COLO829 (cell line): ENCODE data around the gene SCYL2.
A peak's percentile ranks its signal among the peaks of the same experiment; 100 is the strongest.
"Not testable (repeated sequence)": the region's sequence is repeated elsewhere in the genome, so short reads cannot be mapped to it uniquely, and the experiment has no call there.

Experiments
- DNase-seq: peaks from one replicate; pipeline ENCODE4 v3.0.0; 2012; ENCODE audit warnings: low spot score

The SCYL2 gene

DNA sequence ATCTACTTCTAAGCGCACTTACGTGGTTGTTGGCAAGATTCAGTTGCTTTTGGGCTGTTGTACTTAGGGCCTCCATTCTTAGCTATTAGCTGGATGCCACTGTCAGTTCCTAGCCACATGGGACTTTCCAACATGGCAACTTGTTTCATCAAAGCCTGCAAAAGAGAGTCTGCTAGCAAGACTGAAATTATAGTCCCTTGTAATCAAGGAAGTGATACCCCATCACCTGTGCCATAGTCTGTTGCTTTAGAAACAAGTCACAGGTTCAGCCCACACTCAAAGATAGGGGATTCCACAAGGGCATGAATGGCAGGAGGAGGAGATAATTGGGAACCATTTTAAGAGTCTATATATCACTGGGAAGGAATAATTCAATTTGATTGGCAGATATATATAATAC, 62.8 kb downstream of the SCYL2 start:
- no peak for DNase-seq

DNA sequence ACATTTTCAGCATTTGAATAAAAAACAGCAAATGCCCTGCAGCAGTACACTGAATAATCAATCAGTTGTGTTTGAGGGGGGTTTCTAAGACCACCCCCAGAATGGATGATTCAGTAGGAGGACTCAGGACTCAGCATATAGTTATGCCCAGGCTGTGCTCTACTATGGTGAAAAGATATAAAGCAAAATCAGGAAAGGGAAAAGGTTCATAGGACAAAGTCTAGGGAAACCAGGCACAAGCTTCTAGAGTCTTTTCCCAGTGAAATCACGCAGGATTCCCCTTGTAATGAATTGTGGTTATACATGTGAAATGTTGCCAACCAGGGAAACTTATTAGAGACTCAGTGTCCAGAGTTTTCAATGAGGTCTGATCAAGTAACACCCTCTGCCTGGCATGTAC, 64.9 kb downstream of the SCYL2 start:
- DNase-seq: no peak

DNA sequence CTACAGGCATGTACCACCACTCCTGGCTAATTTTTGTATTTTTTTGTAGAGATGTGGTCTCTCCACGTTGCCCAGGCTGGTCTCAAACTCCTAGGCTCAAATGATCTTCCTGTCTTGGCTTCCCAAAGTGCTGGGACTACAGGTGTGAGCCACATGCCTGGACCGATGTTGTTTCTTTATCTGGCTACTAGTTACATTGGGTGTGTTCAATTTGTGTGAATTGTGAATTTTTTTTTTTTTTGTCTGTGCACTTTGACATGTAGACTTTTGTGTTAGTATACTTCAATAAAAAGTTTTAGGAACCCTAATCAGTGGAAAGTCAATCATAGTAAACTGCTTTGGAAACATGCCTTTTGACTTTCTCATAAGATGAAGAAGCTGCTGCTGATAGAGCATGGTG, 65.9 kb downstream of the SCYL2 start:
- no peak for DNase-seq

DNA sequence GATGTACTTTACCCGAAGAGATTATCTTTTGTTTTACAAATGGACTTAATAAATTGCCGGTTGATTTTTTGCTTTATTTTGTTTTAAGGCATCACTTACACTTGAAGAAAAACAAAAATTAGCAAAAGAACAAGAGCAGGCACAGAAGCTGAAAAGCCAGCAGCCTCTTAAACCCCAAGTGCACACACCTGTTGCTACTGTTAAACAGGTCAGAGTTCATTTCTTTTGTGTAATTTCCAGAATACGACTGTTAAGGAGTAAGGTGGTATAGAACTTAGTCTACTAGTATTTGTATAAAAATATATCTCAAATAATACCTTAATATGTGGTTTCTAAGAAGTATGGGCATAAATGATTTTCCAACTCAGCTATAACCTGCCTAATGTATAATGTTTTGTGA, 70.3 kb downstream of the SCYL2 start:
- no peak for DNase-seq

DNA sequence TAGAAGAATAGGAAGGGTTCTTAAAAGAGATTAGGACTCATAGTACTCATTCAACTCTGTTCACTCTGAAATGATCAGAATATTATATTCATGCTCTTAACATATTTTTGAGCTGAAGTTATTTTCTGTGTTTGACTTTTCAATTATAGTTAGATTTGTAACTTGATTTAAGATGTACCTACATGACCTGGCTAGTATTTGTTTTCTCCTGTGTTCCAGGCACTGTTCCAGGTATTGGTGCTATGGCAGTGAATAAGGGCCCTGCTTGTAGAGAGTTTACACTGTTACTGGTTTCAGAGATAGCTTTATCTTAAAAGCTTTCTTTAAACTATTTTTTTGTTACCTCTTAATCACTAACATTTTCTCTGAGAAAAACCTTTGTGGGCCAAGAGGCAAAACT, 70.8 kb downstream of the SCYL2 start:
- no peak for DNase-seq

DNA sequence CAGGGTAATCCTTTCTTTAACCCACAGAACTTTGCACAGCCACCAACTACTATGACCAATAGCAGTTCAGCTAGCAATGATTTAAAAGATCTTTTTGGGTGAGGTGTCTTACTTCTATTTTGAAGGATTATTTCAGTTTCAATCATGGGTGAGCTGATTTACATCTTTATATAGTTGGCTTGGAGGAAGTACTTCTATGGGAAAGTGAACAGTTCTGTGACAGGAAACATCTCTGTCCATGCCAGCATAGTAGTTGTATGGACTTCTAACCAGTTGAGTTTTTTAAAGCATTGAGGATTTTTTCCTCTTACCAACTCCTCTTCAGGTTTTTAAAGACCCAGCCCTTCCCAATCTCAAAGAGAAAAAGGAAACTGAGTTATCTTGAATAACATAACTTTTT, 72.1 kb downstream of the SCYL2 start:
- DNase-seq: no peak

DNA sequence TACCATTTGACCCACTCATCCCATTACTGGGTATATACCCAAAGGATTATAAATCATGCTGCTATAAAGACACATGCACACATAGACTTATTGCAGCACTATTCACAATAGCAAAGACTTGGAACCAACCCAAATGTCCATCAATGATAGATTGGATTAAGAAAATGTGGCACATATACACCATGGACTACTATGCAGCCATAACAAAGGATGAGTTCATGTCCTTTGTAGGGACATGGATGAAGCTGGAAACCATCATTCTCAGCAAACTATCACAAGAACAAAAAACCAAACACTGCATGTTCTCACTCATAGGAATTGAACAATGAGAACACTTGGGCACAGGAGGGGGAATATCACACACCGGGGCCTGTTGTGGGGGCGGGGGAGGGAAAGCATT, 75.9 kb downstream of the SCYL2 start:
- DNase-seq: not testable (repeated sequence)

DNA sequence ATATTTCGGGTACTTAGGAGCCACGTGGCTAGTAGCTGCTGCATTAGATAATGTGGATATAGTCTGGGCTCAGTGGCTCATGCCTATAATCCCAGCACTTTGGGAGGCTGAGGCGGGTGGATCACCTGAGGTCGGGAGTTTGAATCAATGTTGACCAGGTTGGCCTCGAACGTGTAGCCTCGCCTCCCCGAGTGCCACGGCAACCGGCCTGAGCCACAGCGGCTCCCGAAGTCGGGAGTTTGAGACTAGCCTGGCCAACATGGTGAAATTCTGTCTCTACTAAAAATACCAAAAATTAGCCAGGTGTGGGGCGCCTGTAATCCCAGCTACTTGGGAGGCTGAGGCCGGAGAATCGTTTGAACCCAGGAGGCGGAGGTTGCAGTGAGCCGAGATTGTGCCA, 77.4 kb downstream of the SCYL2 start:
- not testable (repeated sequence) for DNase-seq

DNA sequence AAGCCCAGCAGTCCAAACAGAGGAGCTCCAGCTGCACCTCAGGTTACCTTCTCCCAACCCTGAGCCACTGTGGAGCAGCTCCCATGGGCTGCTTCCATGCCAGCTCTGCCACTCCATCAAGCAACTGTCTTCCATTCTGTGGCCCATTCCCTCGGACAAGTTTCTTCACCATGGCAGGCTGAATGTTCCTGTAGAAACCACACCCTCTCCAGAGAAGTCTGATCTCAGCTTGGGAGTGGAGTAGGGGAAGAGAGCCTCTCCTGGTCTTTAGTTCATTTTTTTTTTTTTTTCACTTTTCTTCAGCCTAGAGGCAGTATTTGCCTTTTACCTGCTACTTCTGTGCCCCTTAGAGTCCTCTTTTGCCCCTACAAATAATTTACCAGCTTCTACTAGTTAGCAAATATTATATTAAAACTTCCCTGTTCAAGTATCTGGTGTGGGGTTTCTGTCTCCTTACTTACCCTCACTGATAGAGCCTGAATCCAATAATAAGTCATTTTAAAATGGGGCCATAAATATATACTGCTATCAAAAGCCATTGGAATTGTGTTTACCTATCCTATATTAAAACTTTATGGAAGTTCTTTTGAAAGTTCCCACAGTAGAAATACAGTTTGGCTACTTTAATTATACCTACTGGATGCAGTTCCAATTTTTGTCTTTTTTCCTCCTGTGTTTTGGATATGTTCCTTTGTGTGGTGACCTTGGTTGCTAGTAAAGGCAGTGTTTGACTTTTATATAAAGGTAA, 78.2 kb downstream of the SCYL2 start:
- DNase-seq: no peak

DNA sequence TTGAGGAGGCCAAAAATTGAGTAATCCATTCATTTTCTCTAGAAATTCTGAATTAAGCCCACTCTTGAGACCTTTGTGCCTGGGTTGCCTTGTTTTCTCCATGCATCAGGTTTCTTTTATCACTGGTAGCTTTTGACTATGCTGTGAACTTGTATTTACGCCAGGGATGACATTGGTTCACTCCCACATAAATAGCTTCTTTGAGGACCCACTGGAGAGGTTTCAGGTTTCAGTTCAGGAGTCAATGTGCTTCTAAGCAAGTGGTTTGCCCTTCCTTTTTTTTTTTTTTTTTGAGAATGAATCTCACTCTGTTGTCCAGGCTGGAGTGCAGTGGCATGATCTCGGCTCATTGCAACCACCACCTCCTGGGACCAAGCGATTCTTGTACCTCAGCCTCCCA, 79.7 kb downstream of the SCYL2 start:
- no peak for DNase-seq

DNA sequence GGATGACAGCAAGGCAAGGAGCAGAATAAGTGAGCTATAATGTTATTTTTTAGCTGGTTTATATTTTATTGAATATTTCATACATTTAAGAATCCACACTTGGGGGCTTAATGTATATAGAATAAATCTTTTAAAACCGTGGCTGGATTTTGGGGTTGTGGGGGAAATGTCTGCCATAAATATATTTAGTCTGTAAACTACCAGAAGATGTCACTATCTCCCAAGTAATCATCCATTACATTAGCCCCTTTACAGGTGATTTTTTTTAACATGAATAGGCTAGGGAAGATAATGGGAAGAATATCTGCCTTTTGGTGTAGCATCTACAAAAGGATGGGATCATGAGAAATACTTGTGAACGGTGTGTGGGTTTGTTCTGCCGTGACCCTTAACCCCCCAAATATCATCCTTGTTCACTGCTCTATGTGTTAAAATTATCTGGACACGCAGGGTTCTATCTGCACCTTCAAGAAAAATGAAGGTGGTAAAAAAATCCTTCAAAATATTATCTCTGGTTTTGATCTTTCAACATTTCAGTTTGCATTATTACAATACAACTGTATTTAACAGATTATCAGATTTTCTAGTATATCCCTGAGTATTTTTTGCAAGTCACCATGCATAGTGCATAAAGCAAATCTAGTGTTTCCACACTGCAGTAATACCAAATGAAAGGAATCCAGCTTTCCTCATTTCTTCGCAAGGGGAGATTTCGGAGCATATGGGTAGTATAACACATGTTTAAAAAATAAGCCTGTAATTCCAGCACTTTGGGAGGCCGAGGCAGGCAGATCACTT, 81.9 kb downstream of the SCYL2 start:
- peak; percentile 16 for DNase-seq

DNA sequence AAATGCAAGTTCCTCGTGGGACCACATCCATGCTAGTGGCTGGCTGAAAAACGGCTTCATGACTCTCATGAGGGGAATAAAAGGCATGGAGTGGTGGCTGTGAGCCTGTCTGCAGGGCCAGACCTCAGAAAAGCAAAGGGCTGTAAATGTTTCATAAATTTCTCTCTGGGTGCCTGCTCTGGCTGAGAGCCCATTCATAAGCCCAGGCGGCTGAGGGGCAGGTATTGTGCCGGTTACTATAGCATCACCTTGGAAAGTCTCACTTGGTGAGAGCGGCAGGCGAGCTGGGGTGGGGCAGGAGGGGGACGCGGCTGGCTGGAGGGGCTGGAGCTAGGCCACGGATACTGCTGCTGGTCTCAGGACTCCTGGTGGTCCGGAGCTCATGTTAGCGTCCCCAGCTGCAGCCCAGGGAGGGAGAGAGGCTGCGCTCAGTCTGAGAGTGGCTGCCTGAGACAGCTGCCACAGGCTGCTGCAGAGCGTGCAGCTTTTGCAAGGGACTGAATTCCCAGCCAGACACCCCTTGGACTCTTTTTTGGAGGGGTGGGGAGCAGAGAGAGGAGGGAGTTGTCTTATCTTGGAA, 89.8 kb downstream of the SCYL2 start, which contains the start of gene SLC17A8:
Gene SLC17A8 (plus strand): TSS at position 431 of the 580 bp plus-strand sequence. CDS start 318 bp downstream, outside the sequence.
- no peak for DNase-seq

DNA sequence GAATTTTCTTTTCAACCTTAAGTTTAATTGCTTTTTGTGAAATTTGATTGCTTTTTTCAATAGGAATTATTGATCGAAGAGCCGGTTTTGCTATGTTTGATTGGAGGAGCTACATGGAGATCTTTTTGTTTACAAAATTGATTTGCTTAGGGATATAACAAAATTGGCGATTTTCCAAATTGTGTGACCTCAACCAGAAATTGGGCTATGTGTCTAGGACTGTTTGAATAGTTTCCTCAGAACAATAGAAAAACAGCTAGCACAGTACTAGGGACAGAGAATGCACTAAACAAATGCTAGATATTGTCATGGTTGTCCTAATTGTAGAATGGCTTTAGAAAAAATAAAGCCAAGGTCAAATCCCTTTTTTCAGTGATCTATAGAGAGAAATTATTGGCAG, 92.3 kb downstream of the SCYL2 start:
- DNase-seq: no peak

DNA sequence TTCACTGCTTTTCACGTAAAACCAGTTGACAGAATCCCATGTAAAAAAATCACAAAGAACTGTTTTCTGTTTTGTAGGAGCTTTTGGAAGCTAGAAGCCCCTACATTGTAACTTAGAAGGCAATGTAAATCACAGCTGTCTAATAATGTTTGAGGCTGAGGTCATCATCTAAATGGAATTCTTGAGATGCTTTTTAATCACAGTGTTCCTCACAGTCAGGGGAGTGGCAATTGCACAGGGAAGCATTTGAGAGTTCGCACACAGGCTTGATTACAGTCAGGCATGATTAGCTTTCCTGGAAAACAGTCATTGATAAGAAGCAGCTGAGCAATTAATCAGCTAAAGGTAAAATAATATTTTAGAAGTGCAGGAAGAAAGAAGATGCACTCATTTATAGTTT, 92.8 kb downstream of the SCYL2 start:
- DNase-seq: no peak

DNA sequence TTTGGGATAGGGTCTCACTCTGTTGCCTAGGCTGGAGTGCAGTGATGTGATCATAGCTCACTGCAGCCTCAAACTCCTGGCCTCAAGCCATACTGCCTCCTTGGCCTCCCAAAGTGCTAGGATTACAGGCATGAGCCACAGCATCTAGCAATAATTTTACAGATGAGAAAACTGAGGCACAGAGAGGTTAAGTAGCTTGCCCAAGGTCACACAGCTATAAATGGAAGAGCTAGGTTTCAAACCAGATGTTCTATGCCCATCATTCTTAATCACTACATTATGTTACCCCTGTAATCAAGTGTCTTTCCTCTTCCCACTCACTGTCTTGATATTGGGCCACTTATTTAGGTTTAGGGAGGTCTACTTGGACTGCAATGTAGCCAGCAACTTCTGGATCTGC, 93.5 kb downstream of the SCYL2 start:
- DNase-seq: no peak

DNA sequence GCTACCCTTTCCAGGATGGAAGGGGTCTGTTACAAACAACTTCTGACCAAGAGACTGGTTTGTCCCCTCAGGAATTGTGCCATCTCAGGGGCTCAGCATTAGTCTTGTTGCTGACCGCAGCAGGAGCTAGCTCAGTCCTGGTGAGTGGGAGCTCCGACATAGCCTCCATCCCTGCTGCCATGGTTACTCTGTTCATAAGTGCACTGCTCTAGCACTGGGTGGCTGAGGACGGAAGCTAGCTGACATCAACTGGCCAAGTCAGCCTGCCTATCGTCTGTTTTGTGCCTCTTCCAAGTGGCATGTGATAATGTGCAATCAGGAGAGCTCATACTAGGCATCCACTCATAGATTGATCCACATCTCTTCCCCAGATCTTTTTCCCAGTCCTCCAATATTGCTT, 97.3 kb downstream of the SCYL2 start:
- DNase-seq: no peak

DNA sequence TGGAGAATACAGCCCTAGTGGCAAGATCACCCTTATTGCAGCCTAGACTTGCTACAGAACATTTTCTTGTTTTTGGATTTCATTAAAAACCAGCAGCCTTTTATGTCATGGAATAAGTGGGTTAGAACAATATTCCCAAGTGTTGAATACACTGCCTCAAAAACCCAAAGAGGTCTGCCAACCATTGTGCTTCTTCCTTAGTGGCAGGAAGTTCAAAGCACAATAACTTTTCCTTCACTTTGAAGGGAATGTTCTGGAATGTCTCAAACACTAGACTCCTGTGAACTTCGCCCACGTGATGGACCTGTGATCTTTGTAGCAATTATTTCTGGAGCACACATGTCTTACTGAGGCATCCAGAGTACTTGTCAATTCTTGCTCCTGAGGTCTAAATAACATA, 98.4 kb downstream of the SCYL2 start:
- DNase-seq: no peak

DNA sequence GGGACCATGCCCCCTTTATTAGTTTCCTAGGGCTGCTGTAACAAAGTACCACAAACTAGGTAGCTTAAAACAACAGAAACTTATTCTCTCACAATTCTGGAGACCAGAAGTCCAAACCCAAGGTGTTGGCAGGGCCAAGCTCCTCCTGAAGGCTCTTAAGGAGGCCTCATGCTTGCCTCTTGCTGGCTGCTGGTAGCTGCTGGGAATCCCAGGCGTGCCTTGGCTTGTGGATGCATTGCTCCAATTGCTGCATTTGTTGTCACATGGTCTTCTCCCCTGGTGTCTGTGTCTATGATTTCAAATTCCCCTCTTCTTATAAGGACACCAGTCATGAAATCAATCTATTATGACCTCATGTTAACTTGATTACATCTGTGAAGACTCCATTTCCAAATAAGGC, 101.1 kb downstream of the SCYL2 start:
- no peak for DNase-seq

DNA sequence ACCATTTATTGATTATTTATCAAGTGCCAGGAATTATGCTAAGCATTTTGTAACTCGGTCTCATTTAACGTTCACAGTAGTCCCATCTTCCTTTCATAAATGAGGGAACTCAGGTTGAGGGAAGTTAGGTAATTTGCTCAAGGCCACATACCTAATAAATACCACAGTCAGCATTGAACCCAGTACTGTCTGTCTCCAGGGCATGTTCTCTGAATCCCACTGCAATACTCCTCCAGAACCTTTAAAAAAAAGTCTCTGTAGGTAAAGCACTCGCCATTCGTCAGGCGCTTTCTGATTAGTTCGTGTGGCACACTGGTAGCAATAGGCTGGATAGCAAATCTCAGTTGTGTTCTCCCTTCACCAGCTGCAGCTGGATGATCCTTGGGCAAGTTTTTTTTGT, 104.2 kb downstream of the SCYL2 start:
- no peak for DNase-seq

DNA sequence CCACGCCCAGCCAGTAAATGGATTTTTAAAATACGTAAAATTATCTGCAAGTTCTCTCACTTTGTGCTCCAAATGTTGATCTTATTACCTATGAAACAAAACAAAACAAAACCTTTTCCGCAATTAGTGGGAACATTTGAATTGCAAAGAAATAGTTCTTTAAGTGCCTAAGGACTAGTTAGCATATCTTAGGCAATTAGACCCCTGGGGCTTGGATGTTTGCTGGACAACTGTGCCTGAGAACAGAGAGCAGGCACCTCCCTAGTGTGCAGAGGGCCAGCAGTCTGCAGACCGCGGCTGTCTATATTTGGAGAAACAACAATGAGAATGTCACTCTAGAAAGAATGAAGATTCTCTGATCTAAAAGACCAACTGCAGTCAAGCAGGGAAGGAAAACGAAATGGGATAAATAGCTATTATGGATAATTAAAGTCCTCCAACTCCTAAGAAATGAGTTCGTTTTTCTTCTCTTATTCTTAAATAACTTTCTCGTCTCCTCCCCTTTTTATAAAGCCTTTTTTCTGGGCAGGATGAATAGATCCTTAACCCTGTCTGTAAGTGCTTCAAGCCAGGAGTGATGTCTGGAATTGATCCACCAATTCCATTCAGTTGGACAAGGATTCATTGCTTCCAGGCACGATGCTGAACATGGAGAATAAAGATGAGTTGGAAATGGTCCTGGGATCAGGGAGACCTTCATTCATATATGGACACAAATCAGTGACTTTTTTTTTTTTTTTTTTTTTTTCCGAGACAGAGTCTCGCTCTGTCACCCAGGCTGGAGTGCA, 106.1 kb downstream of the SCYL2 start:
- DNase-seq: no peak

DNA sequence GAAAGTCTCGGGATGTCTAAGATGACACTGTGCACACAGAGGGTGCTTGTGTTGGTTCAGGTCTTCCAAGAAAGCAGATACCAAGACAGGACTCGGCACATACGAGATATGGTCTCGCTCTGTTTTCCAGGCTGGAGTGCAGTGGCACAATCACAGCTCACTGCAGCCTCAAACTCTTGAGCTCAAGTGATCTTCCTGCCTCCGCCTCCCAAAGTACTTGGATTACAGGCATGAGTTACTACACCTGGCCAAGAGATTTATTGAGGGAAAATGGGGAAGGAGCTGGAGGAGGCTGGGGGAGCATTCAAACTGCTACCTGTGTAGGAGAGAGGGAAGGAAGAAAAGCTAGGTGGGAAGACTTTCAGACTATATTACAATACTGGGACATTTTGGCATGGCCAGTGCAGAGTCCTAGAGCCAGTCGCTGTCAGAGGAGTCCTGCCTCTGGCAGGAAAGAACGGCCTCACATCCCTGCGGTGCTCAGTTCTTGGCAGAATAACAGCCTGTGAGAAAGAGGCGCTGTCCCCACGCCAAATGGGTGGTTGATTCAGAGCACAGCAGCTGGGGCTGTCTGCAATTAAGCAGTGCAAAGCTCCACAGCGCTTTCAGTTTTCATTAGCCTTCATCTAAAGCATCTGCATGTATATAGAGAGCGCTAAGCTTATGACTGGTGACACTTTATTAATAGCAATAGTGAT, 108.2 kb downstream of the SCYL2 start:
- no peak for DNase-seq

DNA sequence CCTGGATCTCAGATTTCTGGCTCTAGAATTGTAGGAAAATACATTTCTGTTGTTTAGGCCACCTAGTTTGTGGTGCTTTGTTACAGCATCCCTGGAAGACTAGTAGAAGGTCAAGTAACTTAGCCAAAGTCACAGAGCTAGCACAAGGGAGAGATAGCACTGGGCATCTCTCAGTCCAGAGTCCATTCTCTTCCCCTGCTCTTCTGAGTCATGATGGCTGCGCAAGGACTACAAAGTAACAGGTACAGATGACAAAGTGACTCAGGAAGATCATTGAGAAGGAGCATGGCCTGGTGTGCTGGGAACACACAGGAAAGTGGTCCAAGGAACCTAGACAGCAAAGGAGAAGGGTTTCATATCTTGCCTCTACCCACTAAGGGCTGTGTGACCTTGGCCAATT, 109.2 kb downstream of the SCYL2 start:
- no peak for DNase-seq
